Activated T-cell treated with anti-CD3 and anti-CD28 coated beads, Interleukin-2, amount 50 U/mL, for 1 hour (primary cell): ENCODE measurements around the gene KRIT1.
"Not testable (repeated sequence)": the region's sequence is repeated elsewhere in the genome, so short reads cannot be mapped to it uniquely, and the experiment has no call there.

Experiments
- DNase-seq: peaks from one replicate; pipeline ENCODE4 v3.0.0-alpha.2; 2020

KRIT1 gene

DNA sequence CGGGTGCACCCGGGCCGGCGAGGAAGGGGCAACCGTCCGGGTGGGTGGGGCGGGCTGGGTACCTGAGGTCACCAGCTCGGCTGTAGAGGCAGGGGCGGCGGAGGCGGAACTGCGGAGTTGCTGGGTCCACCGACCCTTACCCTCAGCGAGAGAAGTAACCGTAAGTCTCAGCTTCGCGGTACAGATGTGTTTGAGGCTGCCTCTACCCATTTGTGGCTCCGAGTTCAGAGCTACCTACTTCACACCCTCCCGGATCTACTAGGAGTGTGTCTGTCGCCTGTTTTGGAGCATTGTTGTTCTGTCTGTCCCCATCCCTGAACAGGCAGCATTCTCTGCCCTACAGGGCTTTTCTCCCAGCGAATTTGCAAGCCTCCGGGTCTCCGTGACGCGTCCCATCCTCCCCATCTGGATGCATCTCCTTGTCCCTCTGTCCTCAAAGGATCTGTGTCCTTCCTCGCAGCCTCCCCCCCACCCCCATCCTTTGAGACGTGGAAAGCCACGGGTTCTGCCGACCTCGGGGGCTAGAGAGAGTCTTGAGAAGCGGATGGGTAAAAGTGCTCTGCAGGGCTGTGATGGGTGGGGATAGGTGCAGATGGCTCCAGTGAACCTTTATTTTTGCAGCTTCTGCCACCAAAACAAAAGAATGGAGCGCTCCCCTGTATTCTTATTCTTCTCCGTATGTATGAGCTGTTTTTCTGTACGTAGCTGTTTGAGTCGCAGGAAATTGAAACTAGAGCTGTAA is 817 bp upstream of the KRIT1 start:
- DNase-seq, result peak; percentile 43

GRCh38 chr7:92244808-92245486 is 767 bp downstream of the KRIT1 start:
- DNase-seq, result no peak

DNA sequence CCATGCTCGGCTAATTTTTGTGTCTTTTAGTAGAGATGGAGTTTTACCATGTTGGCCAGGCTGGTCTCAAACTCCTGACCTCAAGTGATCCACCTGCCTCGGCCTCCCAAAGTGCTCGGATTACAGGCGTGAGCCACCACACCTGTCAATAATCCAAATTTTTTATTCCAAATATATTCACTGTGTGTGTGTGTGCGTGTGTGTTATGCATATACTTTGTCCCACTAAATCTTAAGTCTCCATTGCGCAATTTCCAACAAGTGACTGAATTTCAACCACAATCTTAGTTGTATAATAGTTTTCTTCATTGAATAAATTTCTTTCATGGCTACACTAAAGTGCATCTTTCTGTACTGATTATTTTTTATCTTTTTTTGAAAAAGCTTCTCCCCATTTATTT is 2.7 kb downstream of the KRIT1 start:
- no peak for DNase-seq

DNA sequence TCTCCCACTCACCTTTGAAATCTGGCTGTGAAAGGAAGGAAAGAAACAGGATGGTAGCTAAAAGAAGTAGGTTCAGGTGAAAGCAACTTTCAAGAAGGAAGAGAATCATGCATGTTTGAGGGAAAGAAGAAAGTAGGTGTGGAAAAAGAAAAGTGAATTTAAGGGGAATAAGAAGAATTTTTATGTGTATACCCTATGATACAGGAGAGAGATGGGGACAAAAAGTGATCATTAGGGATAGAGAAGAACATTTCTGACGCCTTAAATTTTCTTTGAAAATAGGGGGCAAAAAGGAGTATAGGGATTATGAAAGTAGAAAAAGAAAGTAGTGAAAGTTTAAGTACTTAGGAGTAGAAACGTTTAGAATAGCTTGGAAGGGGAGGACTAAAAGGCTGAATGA is 15.2 kb downstream of the KRIT1 start:
- DNase-seq, result no peak

GRCh38 chr7:92228742-92229141 is 17.0 kb downstream of the KRIT1 start:
- DNase-seq, result no peak

DNA sequence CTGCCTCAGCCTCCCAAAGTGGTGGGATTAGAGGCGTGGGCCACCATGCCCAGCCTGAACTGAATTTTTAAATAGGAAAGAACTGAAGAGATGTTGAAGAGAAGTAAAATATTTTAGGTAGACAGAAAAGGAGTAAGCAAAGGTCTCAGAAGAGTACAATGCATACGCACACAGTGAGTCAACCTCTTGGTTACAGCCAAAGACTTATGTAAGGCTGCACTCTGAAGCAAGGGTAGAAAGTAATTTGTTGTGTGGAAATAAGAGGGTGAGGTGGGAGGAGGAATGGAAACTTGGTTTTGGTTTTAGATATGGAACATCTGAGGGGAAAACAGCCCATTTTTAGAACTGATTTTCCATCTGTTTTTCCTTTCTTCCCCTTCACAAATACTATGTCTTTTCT is 17.6 kb downstream of the KRIT1 start:
- DNase-seq, result no peak

DNA sequence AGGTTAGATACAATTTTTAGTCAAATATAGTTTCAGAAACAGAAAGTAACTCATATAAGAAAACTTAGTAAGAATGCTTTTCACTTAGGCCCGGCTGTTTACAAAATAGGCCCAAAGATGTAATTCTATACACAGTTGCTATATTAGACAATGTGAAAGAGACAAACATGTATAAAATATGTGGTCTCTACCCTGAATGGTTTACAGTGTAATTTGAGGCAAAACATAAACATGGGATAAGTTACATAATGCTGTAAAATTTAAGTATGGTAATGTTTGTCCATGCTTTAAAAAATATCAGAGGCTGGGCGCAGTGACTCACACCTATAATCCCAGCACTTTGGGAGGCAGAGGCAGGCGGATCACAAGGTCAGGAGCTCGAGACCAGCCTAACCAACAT is 18.7 kb downstream of the KRIT1 start:
- no peak for DNase-seq

GRCh38 chr7:92221766-92222165 is 23.9 kb downstream of the KRIT1 start:
- no peak for DNase-seq

DNA sequence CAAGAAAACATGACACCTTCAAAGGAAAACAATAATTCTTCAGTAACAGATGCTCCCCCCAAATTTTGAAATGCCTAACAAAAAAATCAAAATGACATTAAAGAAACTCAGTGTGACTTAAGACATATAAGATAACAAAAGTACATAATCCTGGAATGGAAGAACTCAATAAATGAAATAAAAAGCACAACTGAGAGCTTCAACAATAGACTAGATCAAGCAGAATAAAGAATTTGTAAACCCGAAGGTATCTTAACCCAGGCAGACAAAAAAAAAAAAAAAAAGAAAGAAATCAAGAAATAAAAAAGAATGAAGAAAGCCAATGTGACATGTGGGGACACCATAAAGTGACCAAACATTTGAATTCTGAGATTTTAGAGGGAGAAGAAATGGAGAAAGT is 39.0 kb downstream of the KRIT1 start:
- no peak for DNase-seq

- no peak for DNase-seq
These were observed 39.7 kb downstream of the KRIT1 start for GRCh38 chr7:92205987-92206386.

GRCh38 chr7:92200791-92201190 is 44.9 kb downstream of the KRIT1 start:
- no peak for DNase-seq

DNA sequence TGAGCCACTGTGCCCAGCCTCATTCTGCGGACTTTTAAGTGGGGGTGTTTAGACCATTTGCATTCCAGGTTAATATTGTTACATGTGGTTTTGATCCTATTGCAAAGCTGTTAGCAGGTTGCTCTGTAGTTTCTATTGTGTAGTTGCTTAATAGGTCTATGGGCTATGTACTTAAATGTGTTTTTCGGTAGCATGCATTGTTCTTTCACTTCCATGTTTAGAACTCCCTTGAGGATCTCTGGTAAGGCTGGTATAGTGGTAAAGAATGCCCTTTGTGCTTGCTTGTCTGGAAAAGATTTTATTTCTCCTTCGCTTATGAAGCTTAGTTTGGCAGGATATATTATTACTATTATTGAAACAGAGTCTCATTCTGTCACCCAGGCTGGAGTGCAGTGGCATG is 53.4 kb downstream of the KRIT1 start:
- DNase-seq, result no peak

- not testable (repeated sequence) for DNase-seq
These were observed 56.5 kb downstream of the KRIT1 start for GRCh38 chr7:92189246-92189645.

GRCh38 chr7:92184294-92184693 is 61.4 kb downstream of the KRIT1 start:
- DNase-seq, result not testable (repeated sequence)

DNA sequence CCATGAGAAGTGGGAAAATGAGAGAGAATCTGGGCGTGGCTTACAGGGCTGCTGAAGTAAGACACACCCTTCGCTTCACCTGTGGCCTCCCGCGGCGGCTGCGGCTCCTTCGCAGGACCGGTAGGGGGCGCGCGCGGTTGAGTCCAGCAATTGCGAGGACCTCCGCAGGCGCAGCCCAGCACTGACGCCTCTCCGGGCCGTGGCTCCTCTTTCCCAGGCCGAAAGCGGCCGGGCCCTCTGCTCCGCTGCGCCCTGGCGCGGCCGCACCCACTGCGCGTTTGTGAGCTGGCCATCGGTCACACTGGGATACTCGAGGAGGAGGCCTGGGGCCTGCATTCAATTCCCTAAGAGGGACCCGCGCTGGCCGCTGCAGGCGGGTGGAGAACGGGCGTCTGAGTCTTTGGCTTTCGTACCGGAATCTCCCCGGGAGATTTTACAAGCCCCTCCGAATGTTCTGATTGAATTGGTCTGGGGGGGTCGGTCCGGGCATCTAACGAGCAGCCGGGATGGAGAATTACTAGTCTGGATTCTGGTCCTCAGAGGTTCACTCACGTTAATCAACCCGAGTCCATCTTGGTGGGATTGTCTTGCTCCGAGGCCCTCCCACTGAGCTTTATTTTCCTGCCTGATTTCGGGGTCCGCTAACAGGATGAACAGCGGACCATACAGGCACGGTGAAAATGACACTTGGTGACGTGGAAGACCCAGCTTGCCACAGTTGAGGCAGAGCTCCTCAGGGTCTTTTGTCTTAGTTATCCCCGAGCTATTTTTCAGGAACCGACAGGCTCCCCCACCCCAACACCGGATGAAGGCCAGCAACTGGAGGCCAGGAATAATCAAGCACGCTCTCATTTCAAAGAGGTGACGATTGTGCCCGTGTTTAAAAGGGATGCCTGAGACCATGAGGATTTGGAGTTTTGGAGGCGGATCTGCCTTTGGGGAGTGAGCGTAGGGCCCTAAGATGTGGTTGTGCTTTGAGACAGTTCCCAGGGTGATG is 66.5 kb downstream of the KRIT1 start, which contains the start of gene LRRD1:
TSS of gene LRRD1 (minus strand) at position 215 of the 997 bp plus-strand sequence. CDS start 13,940 bp downstream, outside the sequence.
- DNase-seq, result peak; percentile 94

DNA sequence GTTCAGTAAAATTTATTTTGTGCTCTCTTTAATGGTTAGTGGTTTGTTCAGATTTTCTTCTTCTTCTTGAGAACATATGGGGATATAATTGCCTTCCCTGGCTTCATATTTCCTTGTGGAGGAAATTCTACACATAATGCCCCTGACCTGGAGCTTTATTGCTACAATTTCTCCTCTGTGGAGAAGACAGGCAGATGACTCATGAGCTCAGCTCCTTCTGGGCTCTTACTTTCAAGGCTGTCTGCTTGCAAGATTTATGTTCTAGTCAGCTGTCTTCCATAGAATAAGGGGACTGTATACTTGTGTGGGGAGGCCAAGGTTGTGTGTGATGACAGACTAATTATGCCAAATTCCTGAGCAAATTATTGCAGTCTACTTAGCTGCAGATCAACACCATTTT is 68.4 kb downstream of the KRIT1 start:
- no peak for DNase-seq

GRCh38 chr7:92169529-92169928 is 76.2 kb downstream of the KRIT1 start:
- not testable (repeated sequence) for DNase-seq

- no peak for DNase-seq
These were observed 84.4 kb downstream of the KRIT1 start for GRCh38 chr7:92161271-92161670.

GRCh38 chr7:92158660-92159575 is 86.8 kb downstream of the KRIT1 start:
- DNase-seq, result no peak

GRCh38 chr7:92156990-92157389 is 88.7 kb downstream of the KRIT1 start:
- DNase-seq, result no peak

GRCh38 chr7:92155108-92155739 is 90.5 kb downstream of the KRIT1 start:
- no peak for DNase-seq
